Left ventricle myocardium inferior (tissue), 1 donor: ENCODE measurements around the gene YEATS4. TPM values are rescaled to one million over a fixed set of nuclear protein-coding genes. Genes with fewer than 3 reads are reported as not detected.
"Not testable (repeated sequence)": the region's sequence is repeated elsewhere in the genome, so short reads cannot be mapped to it uniquely, and the experiment has no call there.

Experiments
- DNase-seq: peaks from one replicate; pipeline ENCODE4 v3.0.0-alpha.2; 2020
- H3K27ac ChIP-seq: fragments of 200-600 bp; replicated peaks from 2 replicates; pipeline ENCODE4 v1.8.0; 2021
- H3K27me3 ChIP-seq: fragments of 200-600 bp; 2 replicates; pipeline ENCODE4 v1.8.0; 2021; ENCODE audit warnings: low read depth
- H3K36me3 ChIP-seq: fragments of 200-600 bp; 2 replicates; pipeline ENCODE4 v1.8.0; 2021
- H3K4me1 ChIP-seq: fragments of 200-600 bp; 2 replicates; pipeline ENCODE4 v1.8.0; 2021
- H3K4me3 ChIP-seq: fragments of 200-600 bp; 2 replicates; pipeline ENCODE4 v1.8.0; 2021; ENCODE audit warnings: mild to moderate bottlenecking, moderate library complexity
- H3K9me3 ChIP-seq: fragments of 200-600 bp; replicated peaks from 2 replicates; pipeline ENCODE4 v1.8.0; 2021
- intact Hi-C: fragments of 100-400 bp; cut with micrococcal nuclease; formaldehyde crosslinking; loops from one replicate; pipeline ENCODE4 v1.11.0; 2022
- long read RNA-seq: library from polyadenylated mRNA; unstranded; transcript quantifications from one replicate; pipeline ENCODE4 v2.0.0, GENCODE V29; 2021
- total RNA-seq: library from RNA; stranded (reverse); fragmentation: NEBNext Ultra II Directional; extraction: Animal tissue kit (Norgen Biotek cat#: 25700); gene quantifications from one replicate; pipeline ENCODE4 v1.2.1, GENCODE V29; 2021
- TF ChIP-seq, protein P1 (sequence below): fragments of 200-600 bp; IDR thresholded peaks from 2 replicates; pipeline ENCODE4 v1.8.0; 2021; ENCODE audit warnings: antibody characterized with exemption, mild to moderate bottlenecking, borderline replicate concordance
- donor health status: DM: no; HTN: yes; CAD: no; lungs with severe emphysema.

Gene YEATS4
- total RNA-seq = 12.8 TPM
- long read RNA-seq, transcript YEATS4-201 (7 exons, 1,434 nt) = major isoform, 13 of 15 reads
- long read RNA-seq, partial matches to known transcripts = 0 of 15 reads
- long read RNA-seq, other reads (novel, unspliced or antisense) = 0 of 15 reads

DNA sequence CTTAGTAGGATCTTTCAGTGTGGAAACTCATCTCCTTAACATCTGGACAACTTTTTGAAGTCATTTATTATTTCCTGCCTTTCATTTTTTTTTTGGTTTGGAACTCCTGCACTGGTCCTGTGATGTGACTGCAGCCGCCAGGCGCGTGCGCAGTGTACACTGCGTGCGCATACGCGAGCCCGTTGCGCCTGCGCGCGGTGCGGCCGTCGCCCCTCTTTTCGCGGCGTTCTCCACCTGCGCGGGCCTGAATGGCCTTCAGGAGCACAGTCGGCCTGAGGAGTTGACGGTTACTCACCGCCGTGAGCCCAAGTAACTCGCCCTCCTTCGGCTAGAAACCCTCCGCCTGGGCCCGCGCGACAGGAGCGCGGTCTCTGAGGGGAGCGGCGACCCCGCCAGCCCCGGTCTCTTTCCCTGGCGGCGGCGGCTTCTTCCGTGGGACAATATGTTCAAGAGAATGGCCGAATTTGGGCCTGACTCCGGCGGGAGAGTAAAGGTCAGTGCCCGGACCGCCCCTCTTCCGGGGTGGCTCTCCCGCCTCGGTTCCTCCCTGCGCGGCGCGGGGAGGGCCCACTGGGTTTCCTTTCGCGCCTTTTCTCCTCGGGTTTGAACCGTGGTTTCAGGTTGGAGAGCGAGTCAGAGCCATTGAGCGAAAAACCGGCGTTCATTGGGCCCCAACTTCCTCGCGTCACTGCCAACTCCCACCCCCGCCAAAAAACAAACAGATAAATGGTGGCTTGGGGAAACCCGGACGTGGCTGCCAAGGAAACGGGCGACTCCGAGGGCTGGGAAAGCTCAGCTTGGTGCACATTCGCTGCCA is at the start of gene YEATS4:
Gene YEATS4, plus strand, starts transcription at position 213 of the 817 bp plus-strand sequence. Its CDS starts 230 bp downstream, at position 443.
- peak within 1 kb of the TSS; percentile 78 for H3K4me3 ChIP-seq
- DNase-seq = peak; percentile 85
- no peaks in the 10 kb centered on the region for H3K9me3 ChIP-seq
- no peaks in the 10 kb centered on the region for H3K27me3 ChIP-seq
- peaks cover 22% of the 10 kb centered on the region for H3K4me1 ChIP-seq
- TF ChIP-seq, protein P1, sequence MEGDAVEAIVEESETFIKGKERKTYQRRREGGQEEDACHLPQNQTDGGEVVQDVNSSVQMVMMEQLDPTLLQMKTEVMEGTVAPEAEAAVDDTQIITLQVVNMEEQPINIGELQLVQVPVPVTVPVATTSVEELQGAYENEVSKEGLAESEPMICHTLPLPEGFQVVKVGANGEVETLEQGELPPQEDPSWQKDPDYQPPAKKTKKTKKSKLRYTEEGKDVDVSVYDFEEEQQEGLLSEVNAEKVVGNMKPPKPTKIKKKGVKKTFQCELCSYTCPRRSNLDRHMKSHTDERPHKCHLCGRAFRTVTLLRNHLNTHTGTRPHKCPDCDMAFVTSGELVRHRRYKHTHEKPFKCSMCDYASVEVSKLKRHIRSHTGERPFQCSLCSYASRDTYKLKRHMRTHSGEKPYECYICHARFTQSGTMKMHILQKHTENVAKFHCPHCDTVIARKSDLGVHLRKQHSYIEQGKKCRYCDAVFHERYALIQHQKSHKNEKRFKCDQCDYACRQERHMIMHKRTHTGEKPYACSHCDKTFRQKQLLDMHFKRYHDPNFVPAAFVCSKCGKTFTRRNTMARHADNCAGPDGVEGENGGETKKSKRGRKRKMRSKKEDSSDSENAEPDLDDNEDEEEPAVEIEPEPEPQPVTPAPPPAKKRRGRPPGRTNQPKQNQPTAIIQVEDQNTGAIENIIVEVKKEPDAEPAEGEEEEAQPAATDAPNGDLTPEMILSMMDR = peak; percentile 25
- H3K27ac ChIP-seq = peak within 1 kb of the TSS; percentile 94
- peaks cover 7% of the 10 kb centered on the region for H3K36me3 ChIP-seq
- intact Hi-C loops = no loop called here

DNA sequence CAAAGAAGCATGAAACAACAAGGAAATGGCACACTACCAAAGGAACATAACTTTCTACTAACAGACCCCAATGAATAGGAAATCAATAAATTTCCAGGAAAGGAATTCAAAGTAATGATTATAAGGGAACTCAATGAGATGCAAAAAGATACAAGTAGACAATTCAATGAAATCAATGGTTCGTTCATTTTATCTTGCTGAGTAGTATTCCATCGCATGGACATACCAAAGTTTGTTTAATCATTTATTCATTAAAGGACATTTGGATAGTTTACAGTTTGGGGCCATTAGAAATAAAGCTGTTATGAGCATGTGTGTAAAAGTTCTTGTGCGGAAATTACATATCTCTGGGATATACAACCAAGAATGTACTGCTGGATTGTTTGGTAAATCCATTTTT is 46.3 kb upstream of the YEATS4 start:
- Histone ChIP-seq H3K27me3 (no peaks in the 10 kb centered on the region), H3K9me3 (peaks cover 18% of the 10 kb centered on the region), H3K4me3 (no peak overlapping the region), H3K27ac (no peak overlapping the region), H3K4me1 (no peaks in the 10 kb centered on the region), H3K36me3 (no peaks in the 10 kb centered on the region)
- DNase-seq = no peak
- intact Hi-C loops = no loop called here
- TF ChIP-seq, protein P1 = no peak

DNA sequence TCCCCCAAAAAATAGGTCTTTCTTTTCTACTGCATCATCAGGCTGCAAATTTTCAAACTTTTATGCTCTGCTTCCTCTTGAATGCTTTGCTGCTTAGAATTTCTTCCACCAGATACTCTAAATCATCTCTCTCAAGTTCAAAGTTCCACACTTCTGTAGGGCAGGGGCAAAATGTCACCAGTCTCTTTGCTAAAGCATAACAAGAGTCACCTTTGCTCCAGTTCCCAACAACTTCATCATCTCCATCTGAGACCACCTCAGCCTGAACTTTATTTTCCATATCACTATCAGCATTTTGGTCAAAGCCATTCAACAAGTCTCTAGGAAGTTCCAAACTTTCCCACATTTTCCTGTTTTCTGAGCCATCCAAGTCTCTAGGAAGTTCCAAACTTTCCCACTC is 42.8 kb upstream of the YEATS4 start:
- H3K9me3 ChIP-seq = peaks cover 35% of the 10 kb centered on the region
- not testable (repeated sequence) for H3K4me3 ChIP-seq

DNA sequence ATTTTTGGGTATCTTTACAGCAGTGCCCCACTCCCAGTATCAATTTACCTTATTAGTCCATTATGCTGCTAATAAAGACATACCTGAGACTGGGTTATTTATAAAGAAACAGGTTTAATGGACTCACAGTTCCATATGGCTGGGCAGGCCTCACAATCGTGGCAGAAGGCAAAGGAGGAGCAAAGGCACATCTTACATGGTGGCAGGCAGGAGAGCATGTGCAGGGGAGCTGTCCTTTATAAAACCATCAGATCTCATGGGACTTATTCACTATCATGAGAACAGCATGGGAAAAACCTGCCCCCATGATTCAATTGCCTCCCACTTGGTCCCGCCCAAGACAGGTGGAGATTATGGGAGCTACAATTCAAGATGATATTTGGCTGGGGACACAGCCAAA is 42.3 kb upstream of the YEATS4 start:
- H3K27ac ChIP-seq, H3K4me3 ChIP-seq, H3K36me3 ChIP-seq, H3K4me1 ChIP-seq, intact Hi-C loops, DNase-seq, H3K27me3 ChIP-seq: not testable (repeated sequence)
- peaks cover 35% of the 10 kb centered on the region for H3K9me3 ChIP-seq

More for the DNA sequence above, 42.8 kb upstream of the YEATS4 start:
- H3K27ac ChIP-seq, H3K4me1 ChIP-seq, DNase-seq, H3K27me3 ChIP-seq, intact Hi-C loops, H3K36me3 ChIP-seq: not testable (repeated sequence)

DNA sequence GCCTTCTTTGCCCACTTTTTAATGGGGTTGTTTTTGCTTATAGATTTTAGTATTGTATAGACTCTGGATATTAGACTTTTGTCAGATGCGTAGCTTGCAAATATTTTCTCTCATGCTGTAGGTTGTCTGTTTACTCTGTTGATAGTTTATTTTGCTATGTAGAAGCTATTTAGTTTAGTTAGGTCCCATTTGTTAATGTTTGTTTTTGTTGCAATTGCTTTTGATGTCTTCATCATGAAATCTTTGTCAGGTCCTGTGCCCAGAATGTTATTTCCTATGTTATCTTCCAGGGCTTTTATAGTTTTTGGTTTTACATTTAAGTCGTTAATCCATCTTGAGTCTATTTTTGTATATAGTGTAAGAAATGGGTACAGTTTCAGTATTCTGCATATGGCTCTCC is 41.3 kb upstream of the YEATS4 start:
- peaks cover 6% of the 10 kb centered on the region for H3K27me3 ChIP-seq

DNA sequence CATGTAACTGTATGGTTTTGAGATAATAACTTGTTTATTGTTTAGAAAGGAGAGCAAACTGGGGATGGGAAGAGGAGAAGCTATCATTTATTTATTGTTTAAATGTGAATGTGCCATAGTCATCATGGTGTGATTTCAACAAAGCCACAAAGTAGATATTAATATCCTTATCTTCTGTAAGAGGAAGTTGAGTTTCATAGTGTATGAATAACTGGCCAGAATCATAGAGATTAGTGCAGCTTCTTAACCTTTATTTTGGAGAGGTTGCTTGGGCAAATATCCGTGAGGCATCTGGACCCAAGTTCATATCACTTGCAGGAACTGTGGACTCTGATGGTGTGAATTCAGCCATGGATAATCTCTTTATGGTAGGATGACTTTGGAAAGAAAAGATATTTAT is 38.2 kb upstream of the YEATS4 start:
- H3K4me1 ChIP-seq = no peaks in the 10 kb centered on the region
- intact Hi-C loops = no loop called here
- H3K27ac ChIP-seq = no peak overlapping the region
- peaks cover 28% of the 10 kb centered on the region for H3K9me3 ChIP-seq
- H3K4me3 ChIP-seq = no peak overlapping the region
- TF ChIP-seq, protein P1 = no peak
- no peaks in the 10 kb centered on the region for H3K36me3 ChIP-seq
- peaks cover 35% of the 10 kb centered on the region for H3K27me3 ChIP-seq
- DNase-seq = no peak

More for the DNA sequence above, 41.3 kb upstream of the YEATS4 start:
- no peak for DNase-seq
- intact Hi-C loops = no loop called here
- Histone ChIP-seq H3K36me3 (no peaks in the 10 kb centered on the region), H3K4me1 (no peaks in the 10 kb centered on the region), H3K4me3 (no peak overlapping the region), H3K27ac (no peak overlapping the region), H3K9me3 (peaks cover 33% of the 10 kb centered on the region)
- TF ChIP-seq, protein P1 = no peak
